K562 (cell line): ENCODE results near the gene ANXA4. TPM values are rescaled to one million over a fixed set of nuclear protein-coding genes. Genes with fewer than 3 reads are reported as not detected.

ENCODE experiments used
- ATAC-seq: fragments of 200-7000 bp; cut with Tn5 transposase; 3 replicates; pipeline ENCODE4 v1.9.1; 2020; ENCODE audit warnings: moderate library complexity
- BruUV-seq: library from RNA; stranded (reverse); fragments of 400-500 nt; replicated peaks from 2 replicates; lab custom pipeline; 2021; lab: Mats Ljungman, UMichigan
- CTCF ChIA-PET: fragments of 300-600 bp; formaldehyde crosslinking; extraction: SDS; loops from one replicate; lab custom pipeline; 2021; ENCODE audit warnings: low intra/inter-chr PET ratio; lab: Yijun Ruan, JAX
- POLR2A ChIA-PET: fragments of 300-600, 350-650 bp; sonication (Branson Sonifier 250); formaldehyde crosslinking; extraction: SDS; loops from one replicate; lab custom pipeline; 2021; ENCODE audit warnings: antibody characterized with exemption, inconsistent platforms; lab: Yijun Ruan, JAX
- DNase-seq, 4 experiments: peaks; one replicate each; pipeline versions ENCODE4 v3.0.0 to v3.0.0-alpha.2; 2011 to 2018; ENCODE audit warnings: low spot score in 3 of 4, mixed read lengths in 3 of 4; ENCODE audit errors: extremely low read depth in 1 of 4
- FAIRE-seq: peaks from 2 replicates; lab custom pipeline; 2011; peaks lifted over from hg19 to GRCh38; lab: Jason Lieb, UNC
- H2AFZ ChIP-seq: 2 replicates; pipeline ENCODE4 v1.6.0; 2011; ENCODE audit warnings: low read depth, low read length, control low read depth, inconsistent platforms
- H3K27ac ChIP-seq: fragments of 200-600 bp; 3 replicates; pipeline ENCODE4 v1.8.0; 2011; ENCODE audit warnings: low read depth, mild to moderate bottlenecking, control low read depth, inconsistent platforms, low read length, moderate library complexity, mixed read lengths; ENCODE audit errors: extremely low read depth
- H3K27me3 ChIP-seq, 2 experiments: fragments of 300-600 bp in 1 of 2; 2 replicates in 1 of 2; 3 replicates in 1 of 2; pipeline versions ENCODE4 v1.6.0 to v1.8.0; 2011; ENCODE audit warnings: inconsistent platforms in 2 of 2, low read length in 2 of 2, mild to moderate bottlenecking in 1 of 2, mixed read lengths in 1 of 2, moderate library complexity in 1 of 2; ENCODE audit not compliant: control insufficient read depth in 2 of 2, insufficient read depth in 2 of 2
- H3K36me3 ChIP-seq: fragments of 300-600 bp; 3 replicates; pipeline ENCODE4 v1.8.0; 2011; ENCODE audit warnings: mild to moderate bottlenecking, low read length, inconsistent platforms; ENCODE audit not compliant: control insufficient read depth, insufficient read depth
- H3K4me1 ChIP-seq, 2 experiments: fragments of 200-600 bp in 1 of 2; replicated peaks in 1 of 2; 2 replicates in 1 of 2; 3 replicates in 1 of 2; pipeline versions ENCODE4 v1.5.1 to v1.8.0; 2011; ENCODE audit warnings: inconsistent platforms in 2 of 2, low read length in 2 of 2, mild to moderate bottlenecking in 1 of 2, mixed read lengths in 1 of 2, moderate library complexity in 1 of 2; ENCODE audit not compliant: control insufficient read depth in 2 of 2, insufficient read depth in 2 of 2
- H3K4me2 ChIP-seq: 2 replicates; pipeline ENCODE4 v1.6.1; 2011; ENCODE audit warnings: low read length, control low read depth, inconsistent platforms, mixed read lengths; ENCODE audit not compliant: insufficient read depth
- H3K4me3 ChIP-seq: fragments of 200-600 bp; sonication (generic), shearing (Covaris generic); 2 replicates; pipeline ENCODE4 v1.5.1; 2016; ENCODE audit warnings: control low read depth, inconsistent platforms
- H3K79me2 ChIP-seq: fragments of 200-600 bp; 3 replicates; pipeline ENCODE4 v1.8.0; 2011; ENCODE audit warnings: low read length, inconsistent platforms; ENCODE audit not compliant: control insufficient read depth, insufficient read depth
- H3K9ac ChIP-seq, 2 experiments: 2 replicates each; pipeline versions ENCODE4 v1.6.0 to v1.6.1; 2011; ENCODE audit warnings: low read depth in 2 of 2, low read length in 2 of 2, control low read depth in 1 of 2, inconsistent platforms in 1 of 2, mild to moderate bottlenecking in 1 of 2, mixed read lengths in 1 of 2; ENCODE audit not compliant: insufficient read depth in 1 of 2
- H3K9me1 ChIP-seq: one replicate; pipeline ENCODE4 v1.6.0; 2011; ENCODE audit warnings: inconsistent platforms, mild to moderate bottlenecking, low read length, moderate library complexity; ENCODE audit not compliant: control insufficient read depth, insufficient read depth
- H3K9me3 ChIP-seq: replicated peaks from 2 replicates; pipeline ENCODE4 v1.5.1; 2011; ENCODE audit warnings: low read depth, low read length, inconsistent platforms; ENCODE audit not compliant: control insufficient read depth, insufficient read depth
- H4K20me1 ChIP-seq: replicated peaks from 2 replicates; pipeline ENCODE4 v1.6.1; 2011; ENCODE audit warnings: low read length, inconsistent platforms, mixed read lengths; ENCODE audit not compliant: control insufficient read depth, insufficient read depth
- HNRNPLL ChIP-seq: fragments of 200-400 bp; formaldehyde crosslinking; IDR thresholded peaks from 2 replicates; pipeline ENCODE4 v1.6.1; 2017; ENCODE audit warnings: low read length, low read depth, mild to moderate bottlenecking; ENCODE audit not compliant: poor library complexity, severe bottlenecking
- MBD2 ChIP-seq: sonication (generic); IDR thresholded peaks from 2 replicates; pipeline ENCODE4 v1.6.1; 2016; ENCODE audit warnings: low read depth, borderline replicate concordance
- MEF2D ChIP-seq: conservative IDR thresholded peaks from 2 replicates; pipeline ENCODE4 v1.6.1; 2016; ENCODE audit warnings: low read depth, missing genetic modification characterization, missing compliant biosample characterization
- NCOA4 ChIP-seq: fragments of 450-650 bp; IDR thresholded peaks from 2 replicates; pipeline ENCODE4 v1.6.1; 2018; ENCODE audit warnings: mild to moderate bottlenecking; ENCODE audit not compliant: partially characterized antibody
- SP2 ChIP-seq: IDR thresholded peaks from 2 replicates; pipeline ENCODE4 v1.6.1; 2011; ENCODE audit warnings: mild to moderate bottlenecking, low read depth, low read length, moderate library complexity; ENCODE audit not compliant: poor library complexity, severe bottlenecking; ENCODE audit errors: extremely low read depth
- SRSF3 ChIP-seq: fragments of 200-400 bp; formaldehyde crosslinking; IDR thresholded peaks from 2 replicates; pipeline ENCODE4 v1.6.1; 2016; ENCODE audit warnings: mild to moderate bottlenecking, low read length, moderate library complexity; ENCODE audit not compliant: insufficient read depth
- TCF15 ChIP-seq: fragments of 250-450 bp; sonication (Bioruptor Pico); IDR thresholded peaks from 2 replicates; pipeline ENCODE4 v1.8.0; 2022; ENCODE audit warnings: moderate library complexity, mild to moderate bottlenecking, inconsistent platforms
- TCFL5 ChIP-seq: fragments of 250-450 bp; sonication (Bioruptor Pico); conservative IDR thresholded peaks from 2 replicates; pipeline ENCODE4 v1.6.1; 2021; ENCODE audit warnings: mild to moderate bottlenecking, moderate library complexity, matching md5 sums
- WGBS: fragments of 100-300 bp; shearing (Covaris generic); methylation state at CpG from one replicate; pipeline ENCODE4 v1.1.6; 2016; ENCODE audit warnings: low coverage, mixed read lengths; ENCODE audit not compliant: insufficient coverage; ENCODE audit errors: missing lambda C conversion rate; 5-methylcytosine and 5-hydroxymethylcytosine counted together
- in situ Hi-C: fragments of 300-500 bp; cut with MboI; formaldehyde crosslinking; loops from 4 replicates; pipeline ENCODE4 v1.15.0; 2018; ENCODE audit warnings: inconsistent platforms, mixed read lengths
- intact Hi-C: fragments of 100-400 bp; cut with micrococcal nuclease; formaldehyde crosslinking; loops from 2 replicates; pipeline ENCODE4 v1.14.2; 2022
- polyA plus RNA-seq, 8 experiments: library from polyadenylated mRNA; depleted of rRNA in 4 of 8; stranded (reverse) in 5 of 8; unstranded in 3 of 8; fragments of >200 nt; fragmentation: Nextera tagmentation in 2 of 8; fragmentation: Illumina TruSeq in 1 of 8; extraction: Ambion mirVana in 2 of 8; extraction: Trizol in 1 of 8; gene quantifications; 2 replicates each; pipeline versions ENCODE4 v1.2.1 to v1.2.3, GENCODE V29; 2011 to 2014; ENCODE audit warnings: inconsistent platforms in 1 of 8, missing spikeins in 1 of 8
- total RNA-seq, 7 experiments: library from RNA; depleted of rRNA in 6 of 7; stranded (reverse); fragments of >200 nt in 6 of 7; fragmentation: Illumina TruSeq in 2 of 7; extraction: Trizol in 2 of 7; gene quantifications; 2 replicates each; pipeline versions ENCODE4 v1.2.1 to v1.2.3, GENCODE V29; 2011 to 2021; ENCODE audit warnings: low replicate concordance in 1 of 7
- TF ChIP-seq, protein P1 (sequence below): sonication (generic); formaldehyde crosslinking; IDR thresholded peaks from 2 replicates; pipeline ENCODE4 v1.8.1; 2023; ENCODE audit warnings: mild to moderate bottlenecking, missing genetic modification reagents
- TF ChIP-seq, protein P2 (sequence below): sonication (generic); formaldehyde crosslinking; IDR thresholded peaks from 2 replicates; pipeline ENCODE4 v1.8.0; 2022; ENCODE audit warnings: mild to moderate bottlenecking, missing genetic modification reagents

Gene ANXA4
- total and polyA plus RNA-seq, 9 of the 15 experiments (the other 6 are each of a cell fraction or from before 2014, with no cell fraction given): 3.4 to 13.6 (median 11.6) TPM

- in situ Hi-C loops (loop anchor here (25.0 kb wide), 1 partner anchor 680 kb away; no protein-coding TSS in a partner anchor), intact Hi-C loops (loop anchor here (10.0 kb wide), 1 partner anchor 692 kb away; no protein-coding TSS in a partner anchor)
- no TSS peak for BruUV-seq
- no peak overlapping the region for H3K9ac ChIP-seq
- H4K20me1 ChIP-seq: no peaks in the 10 kb centered on the region
- POLR2A ChIA-PET: interaction anchor here (0.6 to 1.0 kb wide), 4 partner anchors 8 to 1367 kb away, joined by 3 to 4 read pairs (median 4); no protein-coding TSS in a partner anchor
- FAIRE-seq (no peak), ATAC-seq (no peak), DNase-seq (no peak)
- peaks cover 0 to 8% of the 10 kb centered on the region in 2 experiments; a peak in 2 of 5 replicates for H3K4me1 ChIP-seq
- no peaks in the 10 kb centered on the region for H3K9me1 ChIP-seq
- no peaks in the 10 kb centered on the region for H3K79me2 ChIP-seq
- H3K27me3 ChIP-seq: no peaks in the 10 kb centered on the region
- H3K4me2 ChIP-seq: no peak overlapping the region
- 38% methylated on average over 2 of the region's 2 CpGs for WGBS
- H3K9me3 ChIP-seq: no peaks in the 10 kb centered on the region
- CTCF ChIA-PET: interaction anchor here (1.5 kb wide), 1 partner anchor 157 kb away, joined by 4 read pairs; no protein-coding TSS in a partner anchor
- no peak overlapping the region for H3K4me3 ChIP-seq
- no peak overlapping the region for H2AFZ ChIP-seq
- TF ChIP-seq, protein P1, sequence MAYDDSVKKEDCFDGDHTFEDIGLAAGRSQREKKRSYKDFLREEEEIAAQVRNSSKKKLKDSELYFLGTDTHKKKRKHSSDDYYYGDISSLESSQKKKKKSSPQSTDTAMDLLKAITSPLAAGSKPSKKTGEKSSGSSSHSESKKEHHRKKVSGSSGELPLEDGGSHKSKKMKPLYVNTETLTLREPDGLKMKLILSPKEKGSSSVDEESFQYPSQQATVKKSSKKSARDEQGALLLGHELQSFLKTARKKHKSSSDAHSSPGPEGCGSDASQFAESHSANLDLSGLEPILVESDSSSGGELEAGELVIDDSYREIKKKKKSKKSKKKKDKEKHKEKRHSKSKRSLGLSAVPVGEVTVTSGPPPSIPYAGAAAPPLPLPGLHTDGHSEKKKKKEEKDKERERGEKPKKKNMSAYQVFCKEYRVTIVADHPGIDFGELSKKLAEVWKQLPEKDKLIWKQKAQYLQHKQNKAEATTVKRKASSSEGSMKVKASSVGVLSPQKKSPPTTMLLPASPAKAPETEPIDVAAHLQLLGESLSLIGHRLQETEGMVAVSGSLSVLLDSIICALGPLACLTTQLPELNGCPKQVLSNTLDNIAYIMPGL (CRISPR knock-in tag): no peak
- H3K27ac ChIP-seq: no peak overlapping the region
- no peaks in the 10 kb centered on the region for H3K36me3 ChIP-seq
These were observed 24.7 kb upstream of the ANXA4 start for GRCh38 chr2:69717186-69717585.

DNA sequence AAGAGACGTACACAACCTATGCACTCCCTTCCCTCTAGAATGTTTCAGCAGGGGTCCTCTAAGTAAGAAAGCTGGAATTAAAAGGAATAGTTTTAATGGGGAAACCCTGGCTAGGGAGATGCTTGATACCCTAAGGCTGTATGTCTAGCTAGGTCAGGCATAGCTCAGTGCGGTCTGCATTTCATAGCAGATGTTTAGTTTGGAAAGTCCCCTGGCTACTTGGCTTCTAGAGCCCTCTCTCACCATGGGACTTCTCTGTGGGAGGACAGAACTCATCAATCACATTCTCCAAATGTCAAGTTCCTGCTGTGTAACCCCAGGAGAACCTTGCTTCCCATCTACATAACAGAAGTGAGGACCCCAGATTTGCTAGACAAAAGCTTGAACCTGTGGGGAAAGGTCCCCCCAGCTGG is 24.1 kb upstream of the ANXA4 start:
- intact Hi-C loops: loop anchor here (10.0 kb wide), 1 partner anchor 693 kb away; no protein-coding TSS in a partner anchor
- TF ChIP-seq NCOA4: no peak
- TF ChIP-seq TCFL5 (CRISPR knock-in tag): no peak
- TF ChIP-seq, protein P2, sequence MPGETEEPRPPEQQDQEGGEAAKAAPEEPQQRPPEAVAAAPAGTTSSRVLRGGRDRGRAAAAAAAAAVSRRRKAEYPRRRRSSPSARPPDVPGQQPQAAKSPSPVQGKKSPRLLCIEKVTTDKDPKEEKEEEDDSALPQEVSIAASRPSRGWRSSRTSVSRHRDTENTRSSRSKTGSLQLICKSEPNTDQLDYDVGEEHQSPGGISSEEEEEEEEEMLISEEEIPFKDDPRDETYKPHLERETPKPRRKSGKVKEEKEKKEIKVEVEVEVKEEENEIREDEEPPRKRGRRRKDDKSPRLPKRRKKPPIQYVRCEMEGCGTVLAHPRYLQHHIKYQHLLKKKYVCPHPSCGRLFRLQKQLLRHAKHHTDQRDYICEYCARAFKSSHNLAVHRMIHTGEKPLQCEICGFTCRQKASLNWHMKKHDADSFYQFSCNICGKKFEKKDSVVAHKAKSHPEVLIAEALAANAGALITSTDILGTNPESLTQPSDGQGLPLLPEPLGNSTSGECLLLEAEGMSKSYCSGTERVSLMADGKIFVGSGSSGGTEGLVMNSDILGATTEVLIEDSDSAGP: no peak
- TF ChIP-seq SRSF3: no peak
- no peak for TF ChIP-seq MBD2
- TF ChIP-seq TCF15: no peak
- TF ChIP-seq MEF2D: no peak
- TF ChIP-seq HNRNPLL: no peak
- TF ChIP-seq SP2: no peak

More for the DNA sequence above, 24.1 kb upstream of the ANXA4 start:
- Histone ChIP-seq H4K20me1 (no peaks in the 10 kb centered on the region), H3K4me3 (no peak overlapping the region), H3K9me3 (no peaks in the 10 kb centered on the region), H3K27me3 (no peaks in the 10 kb centered on the region), H2AFZ (no peak overlapping the region), H3K79me2 (no peaks in the 10 kb centered on the region), H3K4me2 (no peak overlapping the region), H3K36me3 (no peaks in the 10 kb centered on the region), H3K9ac (no peak overlapping the region), H3K4me1 (peaks cover 0 to 8% of the 10 kb centered on the region in 2 experiments; a peak in 2 of 5 replicates), H3K9me1 (no peaks in the 10 kb centered on the region), H3K27ac (no peak overlapping the region)
- no TSS peak for BruUV-seq
- WGBS: 18% methylated on average over 2 of the region's 2 CpGs
- in situ Hi-C loops: loop anchor here (25.0 kb wide), 1 partner anchor 681 kb away; no protein-coding TSS in a partner anchor
- DNase-seq (no peak), FAIRE-seq (no peak), ATAC-seq (no peak)
- ChIA-PET POLR2A (interaction anchor here (0.6 to 1.0 kb wide), 2 partner anchors 125 to 337 kb away, joined by 3 to 4 read pairs; no protein-coding TSS in a partner anchor), CTCF (interaction anchor here (1.5 kb wide), 1 partner anchor 157 kb away, joined by 4 read pairs; no protein-coding TSS in a partner anchor)
